GM12872 (cell line): ENCODE results near the gene UGT2A2.

Experiments
- TF ChIP-seq, protein P1 (sequence below): IDR thresholded peaks from 3 replicates; pipeline ENCODE4 v1.5.1; 2011; ENCODE audit warnings: low read depth, mild to moderate bottlenecking, low read length, moderate library complexity; ENCODE audit not compliant: insufficient read depth

UGT2A2 gene

GRCh38 chr4:69594382-69594781 lies 45.1 kb downstream of the UGT2A2 start:
- TF ChIP-seq, protein P1, sequence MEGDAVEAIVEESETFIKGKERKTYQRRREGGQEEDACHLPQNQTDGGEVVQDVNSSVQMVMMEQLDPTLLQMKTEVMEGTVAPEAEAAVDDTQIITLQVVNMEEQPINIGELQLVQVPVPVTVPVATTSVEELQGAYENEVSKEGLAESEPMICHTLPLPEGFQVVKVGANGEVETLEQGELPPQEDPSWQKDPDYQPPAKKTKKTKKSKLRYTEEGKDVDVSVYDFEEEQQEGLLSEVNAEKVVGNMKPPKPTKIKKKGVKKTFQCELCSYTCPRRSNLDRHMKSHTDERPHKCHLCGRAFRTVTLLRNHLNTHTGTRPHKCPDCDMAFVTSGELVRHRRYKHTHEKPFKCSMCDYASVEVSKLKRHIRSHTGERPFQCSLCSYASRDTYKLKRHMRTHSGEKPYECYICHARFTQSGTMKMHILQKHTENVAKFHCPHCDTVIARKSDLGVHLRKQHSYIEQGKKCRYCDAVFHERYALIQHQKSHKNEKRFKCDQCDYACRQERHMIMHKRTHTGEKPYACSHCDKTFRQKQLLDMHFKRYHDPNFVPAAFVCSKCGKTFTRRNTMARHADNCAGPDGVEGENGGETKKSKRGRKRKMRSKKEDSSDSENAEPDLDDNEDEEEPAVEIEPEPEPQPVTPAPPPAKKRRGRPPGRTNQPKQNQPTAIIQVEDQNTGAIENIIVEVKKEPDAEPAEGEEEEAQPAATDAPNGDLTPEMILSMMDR = no peak

DNA sequence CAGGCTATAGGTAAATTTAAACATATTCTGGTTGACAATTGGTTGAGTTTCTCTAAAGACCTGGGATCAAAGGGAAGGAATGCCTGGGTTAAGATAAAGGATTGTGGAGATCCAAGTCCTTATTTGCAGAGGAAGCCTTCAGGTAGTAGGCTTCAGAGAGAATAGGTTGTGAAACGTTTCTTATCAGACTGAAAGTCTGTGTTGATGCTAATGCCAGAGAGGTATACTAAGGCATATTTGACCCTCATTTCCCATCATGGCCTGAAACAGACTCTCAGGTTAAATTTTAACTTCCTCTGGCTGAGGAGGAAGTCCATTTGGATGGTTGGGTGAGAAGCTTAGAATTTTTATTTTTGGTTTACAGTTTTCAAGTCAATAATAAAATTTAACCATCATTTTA lies 48.1 kb downstream of the UGT2A2 start:
- TF ChIP-seq, protein P1 = no peak

DNA sequence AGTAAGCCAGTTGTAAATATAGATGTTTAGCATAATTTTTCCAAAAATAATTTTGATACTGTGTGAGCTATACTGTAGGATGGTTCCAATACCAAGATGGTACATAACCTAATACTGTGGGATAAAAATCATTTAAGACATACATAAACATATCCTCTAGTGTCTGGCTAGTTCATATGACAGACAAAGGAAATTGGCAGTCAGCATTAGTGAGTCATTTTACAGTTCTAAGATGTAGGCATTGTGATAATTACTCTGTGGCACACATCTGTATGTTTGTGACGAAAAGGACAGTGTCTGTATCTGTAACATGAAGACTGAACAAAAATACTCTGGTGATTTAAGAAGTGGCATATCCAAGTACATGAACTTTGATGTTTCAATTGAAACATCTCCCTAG lies 49.6 kb downstream of the UGT2A2 start:
- TF ChIP-seq, protein P1 = no peak

GRCh38 chr4:69584135-69584534 lies 55.3 kb downstream of the UGT2A2 start:
- TF ChIP-seq, protein P1 = no peak

GRCh38 chr4:69583543-69583942 lies 55.9 kb downstream of the UGT2A2 start:
- TF ChIP-seq, protein P1 = no peak

DNA sequence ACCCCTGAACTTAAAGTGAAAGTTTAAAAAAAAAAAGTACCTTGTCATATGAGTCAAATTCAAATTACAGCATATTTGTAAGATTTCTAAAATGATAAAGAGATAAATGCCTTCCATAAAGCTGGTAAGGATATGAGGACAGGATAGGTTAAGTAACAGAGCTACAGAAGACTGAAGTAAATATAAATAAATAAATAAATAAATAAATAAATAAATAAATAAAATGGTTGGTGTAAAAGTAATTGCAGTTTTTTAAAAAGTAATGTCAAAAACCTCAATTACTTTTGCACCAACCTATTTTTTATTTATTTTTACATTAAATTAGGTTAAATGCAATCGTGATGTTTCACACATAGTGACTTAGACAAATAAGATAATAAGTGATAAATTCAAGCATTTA lies 62.2 kb downstream of the UGT2A2 start:
- TF ChIP-seq, protein P1 = no peak

GRCh38 chr4:69576251-69576877 lies 63.1 kb downstream of the UGT2A2 start:
- TF ChIP-seq, protein P1 = no peak
